OCI-LY1 (cell line): ENCODE measurements around the gene VWA8.

Experiments
- CTCF ChIP-seq: fragments of 200-600 bp; sonication (generic), shearing (Covaris generic); IDR thresholded peaks from 2 replicates; pipeline ENCODE4 v1.5.1; 2017; ENCODE audit warnings: mild to moderate bottlenecking, antibody characterized with exemption, low read length, moderate library complexity, mixed read lengths
- EZH2 ChIP-seq: fragments of 200-600 bp; sonication (generic), shearing (Covaris generic); IDR thresholded peaks from 2 replicates; pipeline ENCODE4 v1.8.0; 2017; ENCODE audit warnings: borderline replicate concordance, mixed run types, mild to moderate bottlenecking, antibody characterized with exemption, low read length, moderate library complexity, mixed read lengths

- TF ChIP-seq CTCF (no peak), EZH2 (no peak)
Observed at GRCh38 chr13:42001580-42001979, 40.7 kb upstream of the VWA8 start.
